Measurements from ENCODE around the gene RABEP1.

The RABEP1 gene

DNA sequence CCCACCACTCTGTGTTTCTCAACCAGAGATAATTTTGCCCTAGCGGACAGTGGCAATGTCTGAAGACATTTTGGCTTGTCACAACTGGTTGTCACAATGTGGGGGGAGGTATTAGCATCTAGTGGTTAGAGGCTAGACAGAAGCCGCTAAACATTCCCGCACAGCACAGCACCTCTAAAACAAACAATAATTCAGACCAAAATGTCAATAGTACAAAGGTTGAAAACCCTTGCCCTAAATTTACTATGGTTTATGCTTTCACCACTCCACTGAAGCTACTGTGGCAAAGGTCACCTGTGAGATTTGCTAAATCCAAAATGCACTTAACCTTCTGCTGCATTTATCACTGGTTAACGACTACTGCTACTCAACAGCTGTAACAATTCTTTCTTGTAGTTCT is 123.3 kb downstream of the RABEP1 start:
- DNase-seq (ENCODE audit: low read depth) = no peak
- TF ChIP-seq, protein P1, sequence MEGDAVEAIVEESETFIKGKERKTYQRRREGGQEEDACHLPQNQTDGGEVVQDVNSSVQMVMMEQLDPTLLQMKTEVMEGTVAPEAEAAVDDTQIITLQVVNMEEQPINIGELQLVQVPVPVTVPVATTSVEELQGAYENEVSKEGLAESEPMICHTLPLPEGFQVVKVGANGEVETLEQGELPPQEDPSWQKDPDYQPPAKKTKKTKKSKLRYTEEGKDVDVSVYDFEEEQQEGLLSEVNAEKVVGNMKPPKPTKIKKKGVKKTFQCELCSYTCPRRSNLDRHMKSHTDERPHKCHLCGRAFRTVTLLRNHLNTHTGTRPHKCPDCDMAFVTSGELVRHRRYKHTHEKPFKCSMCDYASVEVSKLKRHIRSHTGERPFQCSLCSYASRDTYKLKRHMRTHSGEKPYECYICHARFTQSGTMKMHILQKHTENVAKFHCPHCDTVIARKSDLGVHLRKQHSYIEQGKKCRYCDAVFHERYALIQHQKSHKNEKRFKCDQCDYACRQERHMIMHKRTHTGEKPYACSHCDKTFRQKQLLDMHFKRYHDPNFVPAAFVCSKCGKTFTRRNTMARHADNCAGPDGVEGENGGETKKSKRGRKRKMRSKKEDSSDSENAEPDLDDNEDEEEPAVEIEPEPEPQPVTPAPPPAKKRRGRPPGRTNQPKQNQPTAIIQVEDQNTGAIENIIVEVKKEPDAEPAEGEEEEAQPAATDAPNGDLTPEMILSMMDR (IDR thresholded peaks at IDR 0.05; ENCODE audit: low read depth, low read length, missing control alignments) = no peak
- no peak overlapping the region for H3K4me3 ChIP-seq (ENCODE audit: low read depth, low read length)

DNA sequence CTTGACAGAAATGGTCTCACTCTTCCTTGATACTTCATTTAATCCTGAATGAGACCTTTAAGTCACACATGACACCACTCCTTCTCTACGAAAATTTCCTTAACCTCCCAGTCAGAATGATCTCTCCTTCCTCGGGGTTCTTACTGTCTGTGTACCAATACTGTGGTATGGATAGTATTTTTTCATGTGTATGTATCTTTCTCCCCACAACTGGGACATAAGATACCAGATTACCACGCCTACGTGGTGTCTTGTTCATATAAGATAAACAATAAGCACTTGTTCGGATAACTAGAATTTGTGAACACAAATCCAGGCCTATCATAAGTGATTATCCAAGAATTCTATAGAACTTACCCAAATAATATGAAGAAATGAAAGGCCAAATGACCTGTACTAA is 126.1 kb downstream of the RABEP1 start:
- no peak overlapping the region for H3K4me3 ChIP-seq (ENCODE audit: low read depth, low read length)
- TF ChIP-seq, protein P1 (IDR thresholded peaks at IDR 0.05; ENCODE audit: low read depth, low read length, missing control alignments) = no peak
- no peak for DNase-seq (ENCODE audit: low read depth)

DNA sequence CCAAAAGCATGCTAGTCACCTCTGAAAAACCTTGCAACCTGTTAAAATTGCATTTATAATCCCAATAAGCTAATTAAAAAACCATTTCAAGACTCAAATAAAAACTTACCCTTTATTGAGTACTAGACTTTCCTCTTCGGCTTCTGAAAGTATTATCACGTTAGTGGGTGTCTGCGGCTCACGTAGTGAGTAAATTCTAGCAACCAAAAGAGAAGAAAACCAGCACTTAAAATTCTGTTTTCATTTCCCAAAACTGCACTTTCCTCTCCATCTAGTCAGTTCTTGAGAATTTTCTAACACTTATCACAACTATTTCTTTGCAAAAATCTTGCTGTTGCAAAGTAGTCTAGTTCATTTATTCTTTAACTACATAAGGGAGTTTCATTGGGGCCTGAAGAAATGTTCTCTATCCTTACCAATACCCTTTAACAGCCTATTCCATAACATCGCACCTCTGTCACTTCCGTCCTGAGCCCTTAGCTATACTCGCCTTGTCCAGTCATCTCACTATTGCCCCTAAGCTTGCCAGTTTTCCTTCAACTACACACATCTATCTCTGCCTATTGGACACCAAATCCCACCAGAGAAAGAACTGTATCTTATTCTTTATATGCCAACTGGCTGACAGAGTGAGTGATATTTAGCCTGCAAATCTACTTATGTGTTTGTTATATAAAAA is 128.6 kb downstream of the RABEP1 start:
- H3K4me3 ChIP-seq (ENCODE audit: low read depth, low read length) = no peak overlapping the region
- no peak for DNase-seq (ENCODE audit: low read depth)
- TF ChIP-seq, protein P1 (IDR thresholded peaks at IDR 0.05; ENCODE audit: low read depth, low read length, missing control alignments) = no peak

DNA sequence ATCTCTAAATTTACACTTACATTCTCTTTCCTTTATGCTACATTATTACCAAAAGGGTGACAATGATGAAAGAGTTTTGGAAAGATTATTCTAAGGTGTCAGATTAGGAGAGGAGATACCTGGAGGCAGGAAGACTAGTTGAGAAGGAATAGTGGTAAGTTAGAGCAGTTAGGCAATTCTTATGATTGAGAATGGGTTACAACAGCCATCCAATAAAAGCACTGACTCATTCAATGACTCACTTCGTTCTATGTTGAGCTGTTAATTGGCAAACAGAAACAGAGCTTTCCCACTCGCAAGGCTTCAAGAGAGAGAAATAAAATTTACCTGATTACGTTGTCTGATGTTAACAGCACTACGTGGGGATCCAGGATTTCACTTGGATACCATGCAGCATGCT is 131.6 kb downstream of the RABEP1 start:
- H3K4me3 ChIP-seq (ENCODE audit: low read depth, low read length) = no peak overlapping the region
- TF ChIP-seq, protein P1 (IDR thresholded peaks at IDR 0.05; ENCODE audit: low read depth, low read length, missing control alignments) = no peak
- DNase-seq (ENCODE audit: low read depth) = no peak

DNA sequence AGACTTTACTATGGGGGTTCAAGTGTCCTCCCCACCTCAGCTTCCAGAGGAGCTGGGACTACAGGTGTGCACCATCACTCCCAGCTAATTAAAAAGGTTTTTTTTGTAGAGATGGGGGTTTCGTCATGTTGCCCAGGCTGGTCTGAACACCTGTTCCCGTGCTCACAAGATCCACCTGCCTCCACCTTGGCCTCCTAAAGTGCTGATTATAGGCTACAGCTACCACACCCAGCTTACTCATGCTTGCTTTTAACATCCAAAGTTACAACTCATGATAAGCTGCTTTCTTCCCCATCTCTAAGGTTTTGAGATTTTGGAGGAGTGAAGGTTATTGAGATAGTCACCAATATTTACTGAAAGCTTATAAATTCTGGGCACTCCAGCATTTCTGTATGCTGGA is 134.8 kb downstream of the RABEP1 start:
- TF ChIP-seq, protein P1 (IDR thresholded peaks at IDR 0.05; ENCODE audit: low read depth, low read length, missing control alignments) = no peak
- no peak for DNase-seq (ENCODE audit: low read depth)
- H3K4me3 ChIP-seq (ENCODE audit: low read depth, low read length) = no peak overlapping the region

DNA sequence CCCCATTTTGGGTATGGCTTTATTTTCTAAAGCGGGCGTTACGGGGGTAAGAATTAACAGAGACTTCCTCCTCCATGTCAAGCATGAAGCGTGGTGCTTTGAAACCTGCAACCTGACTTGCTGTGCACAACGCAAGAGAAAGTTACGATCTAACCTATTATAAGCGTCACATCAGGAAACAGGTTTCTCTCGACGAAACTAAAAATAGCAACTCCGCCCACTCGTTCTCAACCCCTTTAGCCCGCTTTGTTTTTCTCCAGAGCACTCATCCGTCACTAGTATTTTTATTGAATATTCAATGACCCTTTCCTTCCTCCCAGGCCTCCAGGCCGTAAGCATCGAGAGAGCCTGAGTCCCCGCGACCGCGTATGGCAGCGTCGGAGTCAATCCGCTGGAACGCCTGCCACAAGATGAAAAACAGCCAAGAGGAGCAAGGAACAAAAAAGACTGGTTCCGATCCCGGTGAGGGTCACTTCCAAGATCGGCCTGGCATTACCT is 136.8 kb downstream of the RABEP1 start:
- peak overlapping the region; percentile 89 for H3K4me3 ChIP-seq (ENCODE audit: low read depth, low read length)
- peak; percentile 95 for DNase-seq (ENCODE audit: low read depth)
- TF ChIP-seq, protein P1 (IDR thresholded peaks at IDR 0.05; ENCODE audit: low read depth, low read length, missing control alignments) = no peak

Data from GM12864 (cell line).